HG03521 (cell line): ENCODE measurements around the gene CLDN16.

Experiments
- ATAC-seq: cut with Tn5 transposase; IDR thresholded peaks from one replicate; pipeline ENCODE4 v1.9.1; 2021; ENCODE audit warnings: mild to moderate bottlenecking, moderate library complexity; ENCODE audit not compliant: unreplicated experiment

Gene CLDN16

GRCh38 chr3:190433626-190434025, 45.7 kb downstream of the CLDN16 start:
- no peak for ATAC-seq

- ATAC-seq = no peak
Measured at GRCh38 chr3:190435618-190436017, 47.7 kb downstream of the CLDN16 start.

- no peak for ATAC-seq
Measured at GRCh38 chr3:190436331-190436730, 48.4 kb downstream of the CLDN16 start.

- no peak for ATAC-seq
Measured at GRCh38 chr3:190442240-190442639, 54.3 kb downstream of the CLDN16 start.

- ATAC-seq = no peak
Measured at GRCh38 chr3:190443257-190443656, 55.3 kb downstream of the CLDN16 start.

GRCh38 chr3:190444006-190444405, 56.0 kb downstream of the CLDN16 start:
- ATAC-seq = no peak

GRCh38 chr3:190444576-190445145, 56.7 kb downstream of the CLDN16 start:
- no peak for ATAC-seq

- ATAC-seq = no peak
Measured at GRCh38 chr3:190446573-190447279, 58.8 kb downstream of the CLDN16 start.

- no peak for ATAC-seq
Measured at GRCh38 chr3:190448256-190448655, 60.3 kb downstream of the CLDN16 start.

- no peak for ATAC-seq
Measured at GRCh38 chr3:190449801-190450200, 61.8 kb downstream of the CLDN16 start, which contains the start of gene TMEM207. TMEM207 (minus strand) TSS chr3:190449901; CDS start chr3:190449809, 92 bp downstream.

GRCh38 chr3:190455828-190456227, 67.9 kb downstream of the CLDN16 start:
- ATAC-seq = no peak

GRCh38 chr3:190456770-190457169, 68.8 kb downstream of the CLDN16 start:
- ATAC-seq = no peak

- no peak for ATAC-seq
Measured at GRCh38 chr3:190458040-190458439, 70.1 kb downstream of the CLDN16 start.
